Neuronal stem cell (in vitro differentiated cells): ENCODE data around the gene CCDC93. TPM values are rescaled to one million over a fixed set of nuclear protein-coding genes. Genes with fewer than 3 reads are reported as not detected.
A peak's percentile ranks its signal among the peaks of the same experiment; 100 is the strongest.

ENCODE experiments used
- DNase-seq: peaks from one replicate; pipeline ENCODE4 v3.0.0-alpha.2; 2013; ENCODE audit warnings: low spot score
- H2AFZ ChIP-seq: one replicate; pipeline ENCODE4 v1.6.1; 2013; ENCODE audit warnings: mild to moderate bottlenecking, low read length, inconsistent platforms
- H2AK5ac ChIP-seq: 2 replicates; pipeline ENCODE4 v1.6.1; 2013; ENCODE audit warnings: low read depth, mild to moderate bottlenecking, inconsistent platforms, low read length, moderate library complexity, mixed read lengths
- H2BK120ac ChIP-seq: 2 replicates; pipeline ENCODE4 v1.6.1; 2013; ENCODE audit warnings: low read depth, mild to moderate bottlenecking, inconsistent platforms, low read length, moderate library complexity, mixed read lengths
- H2BK12ac ChIP-seq: one replicate; pipeline ENCODE4 v1.6.1; 2013; ENCODE audit warnings: low read length, inconsistent platforms
- H2BK15ac ChIP-seq: 2 replicates; pipeline ENCODE4 v1.6.1; 2013; ENCODE audit warnings: mild to moderate bottlenecking, low read length, inconsistent platforms, mixed read lengths
- H2BK5ac ChIP-seq: one replicate; pipeline ENCODE4 v1.6.1; 2013; ENCODE audit warnings: inconsistent platforms, mild to moderate bottlenecking, low read length, moderate library complexity
- H3K14ac ChIP-seq: one replicate; pipeline ENCODE4 v1.6.1; 2013; ENCODE audit warnings: low read length, inconsistent platforms
- H3K18ac ChIP-seq: 2 replicates; pipeline ENCODE4 v1.6.1; 2013; ENCODE audit warnings: low read length, inconsistent platforms
- H3K23ac ChIP-seq: 2 replicates; pipeline ENCODE4 v1.6.1; 2013; ENCODE audit warnings: low read depth, mild to moderate bottlenecking, mixed read lengths, low read length, inconsistent platforms; ENCODE audit not compliant: poor library complexity
- H3K27ac ChIP-seq: replicated peaks from 3 replicates; pipeline ENCODE4 v1.5.1; 2013; ENCODE audit warnings: low read length, inconsistent platforms
- H3K27me3 ChIP-seq, 3 experiments: 2 replicates each; pipeline ENCODE4 v1.6.1; 2013; ENCODE audit warnings: low read length in 3 of 3, mild to moderate bottlenecking in 2 of 3, inconsistent platforms in 1 of 3, low read depth in 1 of 3, mixed read lengths in 1 of 3, moderate library complexity in 1 of 3; ENCODE audit not compliant: control insufficient read depth in 3 of 3, insufficient read depth in 3 of 3
- H3K36me3 ChIP-seq, 2 donors: replicated peaks in 1 of 2; 2 replicates each; pipeline ENCODE4 v1.6.1; 2013; ENCODE audit warnings: low read length in 2 of 2; ENCODE audit not compliant: control insufficient read depth in 2 of 2, insufficient read depth in 2 of 2
- H3K4ac ChIP-seq: 2 replicates; pipeline ENCODE4 v1.6.1; 2013; ENCODE audit warnings: inconsistent platforms, mild to moderate bottlenecking, low read length, moderate library complexity
- H3K4me1 ChIP-seq, 2 donors: 1 replicate in 1 of 2; 2 replicates in 1 of 2; pipeline ENCODE4 v1.6.1; 2013; ENCODE audit warnings: low read length in 2 of 2, low read depth in 1 of 2; ENCODE audit not compliant: control insufficient read depth in 2 of 2, insufficient read depth in 1 of 2
- H3K4me2 ChIP-seq: one replicate; pipeline ENCODE4 v1.6.1; 2013; ENCODE audit warnings: mild to moderate bottlenecking, low read length, inconsistent platforms; ENCODE audit not compliant: insufficient read depth, poor library complexity, severe bottlenecking
- H3K4me3 ChIP-seq, 2 donors: 2 replicates each; pipeline ENCODE4 v1.5.1; 2013; ENCODE audit warnings: low read length in 2 of 2, mild to moderate bottlenecking in 2 of 2, inconsistent platforms in 1 of 2, moderate library complexity in 1 of 2
- H3K79me1 ChIP-seq: one replicate; pipeline ENCODE4 v1.6.1; 2013; ENCODE audit warnings: low read depth, mild to moderate bottlenecking, inconsistent platforms, low read length, moderate library complexity
- H3K9ac ChIP-seq: one replicate; pipeline ENCODE4 v1.6.1; 2013; ENCODE audit warnings: mild to moderate bottlenecking, low read depth, low read length, inconsistent platforms; ENCODE audit not compliant: poor library complexity
- H3K9me3 ChIP-seq, 2 donors: replicated peaks in 1 of 2; 2 replicates each; pipeline versions ENCODE3 to v1.6.1; 2013; ENCODE audit warnings: low read length in 2 of 2, mild to moderate bottlenecking in 2 of 2, inconsistent platforms in 1 of 2, low read depth in 1 of 2, mixed read lengths in 1 of 2, moderate library complexity in 1 of 2; ENCODE audit not compliant: control insufficient read depth in 2 of 2, insufficient read depth in 1 of 2
- H4K8ac ChIP-seq: one replicate; pipeline ENCODE4 v1.6.1; 2013; ENCODE audit warnings: low read depth, mild to moderate bottlenecking, inconsistent platforms, low read length, moderate library complexity
- H4K91ac ChIP-seq: one replicate; pipeline ENCODE4 v1.6.1; 2013; ENCODE audit warnings: low read length, low read depth, mild to moderate bottlenecking, inconsistent platforms; ENCODE audit not compliant: poor library complexity
- WGBS, 2 donors: extraction: QIAGEN DNeasy Blood & Tissue Kit; methylation state at CpG; one replicate each; pipeline ENCODE4 v1.1.7; 2013; ENCODE audit warnings: missing lambda C conversion rate in 2 of 2, mixed read lengths in 1 of 2; ENCODE audit not compliant: insufficient read length in 2 of 2, insufficient replicate concordance in 1 of 2; ENCODE audit errors: extremely low coverage in 2 of 2; 5-methylcytosine and 5-hydroxymethylcytosine counted together
- polyA plus RNA-seq, 2 experiments: library from polyadenylated mRNA; stranded (reverse); fragments of 200-250 nt; gene quantifications; one replicate each; pipeline ENCODE4 v1.2.3, GENCODE V29; 2013

The CCDC93 gene
- 15.5 TPM for polyA plus RNA-seq (2013, experiment 1 of 2)
- 14.2 TPM for polyA plus RNA-seq (2013, experiment 2 of 2)

- H3K79me1 ChIP-seq = peaks cover 8% of the 10 kb centered on the region
- no peak within 1 kb of the TSS for H3K27ac ChIP-seq
- peaks cover 3 to 7% of the 10 kb centered on the region in 2 donors for H3K4me1 ChIP-seq
- H3K9me3 ChIP-seq = no peaks in the 10 kb centered on the region
- no peak within 1 kb of the TSS for H2BK15ac ChIP-seq
- peak within 1 kb of the TSS; percentile 69 for H3K23ac ChIP-seq
- no peak within 1 kb of the TSS for H2BK120ac ChIP-seq
- H4K8ac ChIP-seq = no peak within 1 kb of the TSS
- peak; percentile 86 for DNase-seq
- no peak within 1 kb of the TSS for H2BK12ac ChIP-seq
- no peak within 1 kb of the TSS for H4K91ac ChIP-seq
- peak within 1 kb of the TSS; percentile 63 to 98 for H3K4me3 ChIP-seq
- H3K9ac ChIP-seq = peak within 1 kb of the TSS; percentile 90
- H2AK5ac ChIP-seq = peak within 1 kb of the TSS; percentile 13
- H3K4me2 ChIP-seq = peak within 1 kb of the TSS; percentile 93
- no peak within 1 kb of the TSS for H3K4ac ChIP-seq
- H3K27me3 ChIP-seq = peaks cover 0 to 15% (median 10%) of the 10 kb centered on the region in 3 experiments
- no CpG with 5 or more reads among the region's 71 CpGs for WGBS, 2 donors
- no peak within 1 kb of the TSS for H2BK5ac ChIP-seq
- peak within 1 kb of the TSS; percentile 94 for H3K18ac ChIP-seq
- H2AFZ ChIP-seq = peak within 1 kb of the TSS; percentile 98
- peaks cover 0 to 4% of the 10 kb centered on the region in 2 donors for H3K36me3 ChIP-seq
- H3K14ac ChIP-seq = peak within 1 kb of the TSS; percentile 87
These were observed at the start of gene CCDC93 for GRCh38 chr2:118013724-118014491. CCDC93 (minus strand) TSS chr2:118014070; CDS start chr2:118013995, 75 bp downstream.

GRCh38 chr2:118062669-118063068, 48.8 kb upstream of the CCDC93 start:
- no peak overlapping the region for H2AFZ ChIP-seq
- H2BK120ac ChIP-seq = no peak overlapping the region
- H3K27ac ChIP-seq = no peak overlapping the region
- no peak overlapping the region for H3K4me2 ChIP-seq
- H3K14ac ChIP-seq = no peak overlapping the region
- H2BK12ac ChIP-seq = no peak overlapping the region
- no peak overlapping the region for H4K8ac ChIP-seq
- H2BK15ac ChIP-seq = no peak overlapping the region
- no peak overlapping the region for H4K91ac ChIP-seq
- no CpG with 5 or more reads among the region's 2 CpGs for WGBS, 2 donors
- no peak overlapping the region for H2AK5ac ChIP-seq
- no peak for DNase-seq
- peaks cover 0 to 64% (median 0%) of the 10 kb centered on the region in 3 experiments for H3K27me3 ChIP-seq
- H3K79me1 ChIP-seq = no peaks in the 10 kb centered on the region
- no peak overlapping the region for H3K9ac ChIP-seq
- H3K18ac ChIP-seq = no peak overlapping the region
- H3K4ac ChIP-seq = no peak overlapping the region
- no peaks in the 10 kb centered on the region for H3K9me3 ChIP-seq
- no peak overlapping the region for H2BK5ac ChIP-seq
- H3K4me1 ChIP-seq = no peaks in the 10 kb centered on the region
- H3K36me3 ChIP-seq = no peaks in the 10 kb centered on the region
- no peak overlapping the region for H3K4me3 ChIP-seq
- no peak overlapping the region for H3K23ac ChIP-seq

- no peak overlapping the region for H3K18ac ChIP-seq
- no peak overlapping the region for H3K27ac ChIP-seq
- H2BK12ac ChIP-seq = no peak overlapping the region
- no peaks in the 10 kb centered on the region for H3K36me3 ChIP-seq
- H3K79me1 ChIP-seq = no peaks in the 10 kb centered on the region
- H2AFZ ChIP-seq = no peak overlapping the region
- no peak overlapping the region for H3K23ac ChIP-seq
- no peak overlapping the region for H3K9ac ChIP-seq
- H3K4me3 ChIP-seq = no peak overlapping the region
- DNase-seq = no peak
- H2BK5ac ChIP-seq = no peak overlapping the region
- H4K91ac ChIP-seq = no peak overlapping the region
- H2BK120ac ChIP-seq = no peak overlapping the region
- no peaks in the 10 kb centered on the region for H3K9me3 ChIP-seq
- no peaks in the 10 kb centered on the region for H3K4me1 ChIP-seq
- H2BK15ac ChIP-seq = no peak overlapping the region
- H3K14ac ChIP-seq = no peak overlapping the region
- H2AK5ac ChIP-seq = no peak overlapping the region
- H3K4ac ChIP-seq = no peak overlapping the region
- H4K8ac ChIP-seq = no peak overlapping the region
- H3K4me2 ChIP-seq = no peak overlapping the region
- peaks cover 0 to 68% (median 0%) of the 10 kb centered on the region in 3 experiments for H3K27me3 ChIP-seq
These were observed 48.2 kb upstream of the CCDC93 start for GRCh38 chr2:118062048-118062447.

- H4K91ac ChIP-seq = no peak overlapping the region
- H3K36me3 ChIP-seq = no peaks in the 10 kb centered on the region
- H3K14ac ChIP-seq = no peak overlapping the region
- no peaks in the 10 kb centered on the region for H3K4me1 ChIP-seq
- H2BK15ac ChIP-seq = no peak overlapping the region
- no peaks in the 10 kb centered on the region for H3K9me3 ChIP-seq
- no peak overlapping the region for H2BK120ac ChIP-seq
- H2BK12ac ChIP-seq = no peak overlapping the region
- no peak overlapping the region for H2AFZ ChIP-seq
- H3K4me3 ChIP-seq = no peak overlapping the region
- H3K27ac ChIP-seq = no peak overlapping the region
- H3K18ac ChIP-seq = no peak overlapping the region
- H3K23ac ChIP-seq = no peak overlapping the region
- no peak overlapping the region for H2AK5ac ChIP-seq
- H2BK5ac ChIP-seq = no peak overlapping the region
- peaks cover 0 to 69% (median 0%) of the 10 kb centered on the region in 3 experiments for H3K27me3 ChIP-seq
- no peak overlapping the region for H3K4ac ChIP-seq
- WGBS, 2 donors = no CpG with 5 or more reads among the region's 4 CpGs
- no peak overlapping the region for H3K9ac ChIP-seq
- no peak overlapping the region for H4K8ac ChIP-seq
- no peaks in the 10 kb centered on the region for H3K79me1 ChIP-seq
- no peak overlapping the region for H3K4me2 ChIP-seq
- DNase-seq = peak; percentile 38
These were observed 47.5 kb upstream of the CCDC93 start for GRCh38 chr2:118061135-118061955.
